ENCODE measurements around the gene CYBA. TPM values are rescaled to one million over a fixed set of nuclear protein-coding genes. Genes with fewer than 3 reads are reported as not detected.

Gene CYBA
- total RNA-seq: 233 and 242 TPM in 2 replicates

- H3K4me3 Mint-ChIP-seq (ENCODE audit: low read depth): peak within 1 kb of the TSS; percentile 87
- intact Hi-C loops (cut with micrococcal nuclease): loop anchor here (1.0 to 2.0 kb wide), 3 partner anchors 12 to 198 kb away; partner anchors contain the start of genes MVD, SNAI3 and ZFPM1
Observed at GRCh38 chr16:88650749-88651275, at the start of gene CYBA. Gene CYBA, minus strand, starts transcription at chr16:88651053. Its CDS starts 40 bp downstream, at chr16:88651013.

GRCh38 chr16:88700322-88700635 lies 49.4 kb upstream of the CYBA start:
- Mint-ChIP-seq H3K4me1 (ENCODE audit: low read depth) (peaks cover 47% of the 10 kb centered on the region), H3K4me3 (ENCODE audit: low read depth) (peak overlapping the region; percentile 83), H3K27me3 (ENCODE audit: low read depth) (no peaks in the 10 kb centered on the region), H3K27ac (peak overlapping the region; percentile 94), H3K36me3 (ENCODE audit: low read depth) (peaks cover 35% of the 10 kb centered on the region), H3K9me3 (no peaks in the 10 kb centered on the region)
- DNase-seq (ENCODE audit: low spot score): no peak
- intact Hi-C loops (cut with micrococcal nuclease): loop anchor here (5.0 kb wide), 2 partner anchors 102 to 128 kb away; partner anchors contain the start of genes CDT1 and ZC3H18

More at GRCh38 chr16:88650749-88651275, at the start of gene CYBA:
- peak; percentile 86 for DNase-seq (ENCODE audit: low spot score)
- Mint-ChIP-seq H3K36me3 (ENCODE audit: low read depth) (peaks cover 22% of the 10 kb centered on the region), H3K27me3 (ENCODE audit: low read depth) (no peaks in the 10 kb centered on the region), H3K4me1 (ENCODE audit: low read depth) (peaks cover 12% of the 10 kb centered on the region), H3K9me3 (no peaks in the 10 kb centered on the region), H3K27ac (peak within 1 kb of the TSS; percentile 95)

- no peak overlapping the region for H3K4me3 Mint-ChIP-seq (ENCODE audit: low read depth)
Observed at GRCh38 chr16:88699180-88699579, 48.3 kb upstream of the CYBA start.

GRCh38 chr16:88698646-88699045 lies 47.8 kb upstream of the CYBA start:
- intact Hi-C loops (cut with micrococcal nuclease): no loop called here
- H3K4me3 Mint-ChIP-seq (ENCODE audit: low read depth): no peak overlapping the region
- peaks cover 37% of the 10 kb centered on the region for H3K4me1 Mint-ChIP-seq (ENCODE audit: low read depth)
- DNase-seq (ENCODE audit: low spot score): no peak
- H3K36me3 Mint-ChIP-seq (ENCODE audit: low read depth): peaks cover 35% of the 10 kb centered on the region
- H3K27me3 Mint-ChIP-seq (ENCODE audit: low read depth): no peaks in the 10 kb centered on the region
- no peaks in the 10 kb centered on the region for H3K9me3 Mint-ChIP-seq
- H3K27ac Mint-ChIP-seq: no peak overlapping the region

More at GRCh38 chr16:88699180-88699579, 48.3 kb upstream of the CYBA start:
- intact Hi-C loops (cut with micrococcal nuclease): no loop called here
- no peak overlapping the region for H3K27ac Mint-ChIP-seq
- H3K27me3 Mint-ChIP-seq (ENCODE audit: low read depth): no peaks in the 10 kb centered on the region
- no peak for DNase-seq (ENCODE audit: low spot score)
- H3K9me3 Mint-ChIP-seq: no peaks in the 10 kb centered on the region
- peaks cover 42% of the 10 kb centered on the region for H3K4me1 Mint-ChIP-seq (ENCODE audit: low read depth)
- H3K36me3 Mint-ChIP-seq (ENCODE audit: low read depth): peaks cover 35% of the 10 kb centered on the region

GRCh38 chr16:88697831-88698615 lies 47.2 kb upstream of the CYBA start:
- H3K27ac Mint-ChIP-seq: no peak overlapping the region
- intact Hi-C loops (cut with micrococcal nuclease): no loop called here
- no peak overlapping the region for H3K4me3 Mint-ChIP-seq (ENCODE audit: low read depth)
- H3K9me3 Mint-ChIP-seq: no peaks in the 10 kb centered on the region
- H3K4me1 Mint-ChIP-seq (ENCODE audit: low read depth): peaks cover 30% of the 10 kb centered on the region
- no peaks in the 10 kb centered on the region for H3K27me3 Mint-ChIP-seq (ENCODE audit: low read depth)
- no peak for DNase-seq (ENCODE audit: low spot score)
- peaks cover 33% of the 10 kb centered on the region for H3K36me3 Mint-ChIP-seq (ENCODE audit: low read depth)

GRCh38 chr16:88697116-88697830 lies 46.4 kb upstream of the CYBA start:
- Mint-ChIP-seq H3K27me3 (ENCODE audit: low read depth) (no peaks in the 10 kb centered on the region), H3K4me3 (ENCODE audit: low read depth) (no peak overlapping the region), H3K27ac (no peak overlapping the region), H3K36me3 (ENCODE audit: low read depth) (peaks cover 27% of the 10 kb centered on the region), H3K4me1 (ENCODE audit: low read depth) (peaks cover 26% of the 10 kb centered on the region), H3K9me3 (no peaks in the 10 kb centered on the region)
- intact Hi-C loops (cut with micrococcal nuclease): no loop called here
- DNase-seq (ENCODE audit: low spot score): no peak

GRCh38 chr16:88696441-88696840 lies 45.6 kb upstream of the CYBA start:
- Mint-ChIP-seq H3K9me3 (no peaks in the 10 kb centered on the region), H3K4me3 (ENCODE audit: low read depth) (no peak overlapping the region), H3K4me1 (ENCODE audit: low read depth) (peaks cover 24% of the 10 kb centered on the region), H3K36me3 (ENCODE audit: low read depth) (peaks cover 27% of the 10 kb centered on the region), H3K27me3 (ENCODE audit: low read depth) (no peaks in the 10 kb centered on the region), H3K27ac (no peak overlapping the region)
- intact Hi-C loops (cut with micrococcal nuclease): no loop called here
- no peak for DNase-seq (ENCODE audit: low spot score)

GRCh38 chr16:88695753-88696152 lies 44.9 kb upstream of the CYBA start:
- Mint-ChIP-seq H3K4me1 (ENCODE audit: low read depth) (peaks cover 26% of the 10 kb centered on the region), H3K27ac (no peak overlapping the region), H3K27me3 (ENCODE audit: low read depth) (no peaks in the 10 kb centered on the region), H3K4me3 (ENCODE audit: low read depth) (no peak overlapping the region), H3K9me3 (no peaks in the 10 kb centered on the region), H3K36me3 (ENCODE audit: low read depth) (peaks cover 27% of the 10 kb centered on the region)
- intact Hi-C loops (cut with micrococcal nuclease): no loop called here
- no peak for DNase-seq (ENCODE audit: low spot score)

GRCh38 chr16:88695218-88695617 lies 44.4 kb upstream of the CYBA start:
- Mint-ChIP-seq H3K9me3 (no peaks in the 10 kb centered on the region), H3K4me1 (ENCODE audit: low read depth) (peaks cover 27% of the 10 kb centered on the region), H3K36me3 (ENCODE audit: low read depth) (peaks cover 23% of the 10 kb centered on the region), H3K27me3 (ENCODE audit: low read depth) (no peaks in the 10 kb centered on the region), H3K4me3 (ENCODE audit: low read depth) (no peak overlapping the region), H3K27ac (no peak overlapping the region)
- intact Hi-C loops (cut with micrococcal nuclease): no loop called here
- DNase-seq (ENCODE audit: low spot score): no peak

- Mint-ChIP-seq H3K36me3 (ENCODE audit: low read depth) (peaks cover 16% of the 10 kb centered on the region), H3K27ac (no peak overlapping the region), H3K9me3 (no peaks in the 10 kb centered on the region), H3K4me1 (ENCODE audit: low read depth) (peaks cover 19% of the 10 kb centered on the region), H3K27me3 (ENCODE audit: low read depth) (no peaks in the 10 kb centered on the region), H3K4me3 (ENCODE audit: low read depth) (no peak overlapping the region)
- intact Hi-C loops (cut with micrococcal nuclease): no loop called here
- DNase-seq (ENCODE audit: low spot score): no peak
Observed at GRCh38 chr16:88694221-88695087, 43.6 kb upstream of the CYBA start.

- Mint-ChIP-seq H3K36me3 (ENCODE audit: low read depth) (peaks cover 15% of the 10 kb centered on the region), H3K9me3 (no peaks in the 10 kb centered on the region), H3K27me3 (ENCODE audit: low read depth) (no peaks in the 10 kb centered on the region), H3K4me1 (ENCODE audit: low read depth) (peaks cover 18% of the 10 kb centered on the region), H3K27ac (no peak overlapping the region), H3K4me3 (ENCODE audit: low read depth) (no peak overlapping the region)
- DNase-seq (ENCODE audit: low spot score): no peak
- intact Hi-C loops (cut with micrococcal nuclease): no loop called here
Observed at GRCh38 chr16:88693420-88694177, 42.7 kb upstream of the CYBA start.

- H3K27ac Mint-ChIP-seq: peak overlapping the region; percentile 7
- no peak for DNase-seq (ENCODE audit: low spot score)
- H3K27me3 Mint-ChIP-seq (ENCODE audit: low read depth): no peaks in the 10 kb centered on the region
- no peak overlapping the region for H3K4me3 Mint-ChIP-seq (ENCODE audit: low read depth)
- H3K4me1 Mint-ChIP-seq (ENCODE audit: low read depth): peaks cover 21% of the 10 kb centered on the region
- intact Hi-C loops (cut with micrococcal nuclease): no loop called here
- peaks cover 9% of the 10 kb centered on the region for H3K36me3 Mint-ChIP-seq (ENCODE audit: low read depth)
- H3K9me3 Mint-ChIP-seq: no peaks in the 10 kb centered on the region
Observed at GRCh38 chr16:88692861-88693260, 42.0 kb upstream of the CYBA start.
